Esophagus squamous epithelium (tissue), 5 donors: ENCODE results near the gene C11orf16. TPM values are rescaled to one million over a fixed set of nuclear protein-coding genes. Genes with fewer than 3 reads are reported as not detected.
A peak's percentile ranks its signal among the peaks of the same experiment; 100 is the strongest.

Experiments used
- DNase-seq: peaks from one replicate; lab custom pipeline; 2025; lab: John Stamatoyannopoulos, UW
- H3K27ac ChIP-seq, 4 donors: fragments of 200-600 bp; sonication (generic); one replicate each; pipeline ENCODE4 v1.5.1; 2016 to 2019; ENCODE audit warnings: mild to moderate bottlenecking in 1 of 4
- H3K27me3 ChIP-seq, 4 donors: fragments of 200-600 bp; sonication (generic); 1 replicate in 3 of 4; 2 replicates in 1 of 4; pipeline versions ENCODE4 v1.5.1 to v1.6.0; 2017 to 2021; ENCODE audit warnings: antibody characterized with exemption in 1 of 4
- H3K36me3 ChIP-seq, 3 donors: fragments of 200-600 bp; sonication (generic); one replicate each; pipeline ENCODE4 v1.5.1; 2016 to 2019
- H3K4me1 ChIP-seq, 3 donors: fragments of 200-600 bp; sonication (generic); one replicate each; pipeline ENCODE4 v1.5.1; 2017 to 2019
- H3K4me3 ChIP-seq, 4 donors: fragments of 200-600 bp; sonication (generic); 1 replicate in 3 of 4; 2 replicates in 1 of 4; pipeline ENCODE4 v1.5.1; 2016 to 2019; ENCODE audit warnings: mild to moderate bottlenecking in 2 of 4, moderate library complexity in 1 of 4
- H3K9me3 ChIP-seq, 3 donors: fragments of 200-600 bp; sonication (generic); one replicate each; pipeline ENCODE4 v1.5.1; 2016 to 2019
- CTCF ChIP-seq, 6 experiments: fragments of 450-650 bp in 4 of 6; fragments of 200-600 bp in 2 of 6; sonication (generic) in 2 of 6; IDR thresholded peaks; one replicate each; pipeline ENCODE4 v1.5.1; 2016 to 2019; ENCODE audit warnings: antibody characterized with exemption in 6 of 6, mild to moderate bottlenecking in 4 of 6, moderate library complexity in 4 of 6
- POLR2A ChIP-seq, 4 donors: fragments of 450-650 bp; IDR thresholded peaks; one replicate each; pipeline ENCODE4 v1.6.1; 2017; ENCODE audit warnings: antibody characterized with exemption in 4 of 4, mild to moderate bottlenecking in 4 of 4, moderate library complexity in 3 of 4
- WGBS, 2 donors: methylation state at CpG; one replicate each; pipeline ENCODE4 v1.1.5; 2018; 5-methylcytosine and 5-hydroxymethylcytosine counted together
- intact Hi-C: fragments of 100-400 bp; cut with DNase I; formaldehyde crosslinking; loops from one replicate; pipeline ENCODE4 v1.15.0; 2022
- total RNA-seq, 4 donors: library from RNA; depleted of rRNA; stranded (reverse); fragments of >200 nt; gene quantifications; one replicate each; pipeline ENCODE4 v1.1.0, GENCODE V29; 2016
- donor health status: DM: yes; HTN: yes; CAD: no.

Gene C11orf16
- total RNA-seq, 4 donors from 2014 or later: not detected

GRCh38 chr11:8922691-8923090, 10.1 kb downstream of the C11orf16 start:
- 91 to 93% methylated on average over 5 of the region's 5 CpGs for WGBS, 2 donors
- H3K9me3 ChIP-seq: no peaks in the 10 kb centered on the region
- H3K27ac ChIP-seq: no peak overlapping the region
- H3K4me1 ChIP-seq: peaks cover 0 to 14% (median 0%) of the 10 kb centered on the region in 3 donors
- peaks cover 0 to 75% (median 24%) of the 10 kb centered on the region in 3 donors for H3K36me3 ChIP-seq
- TF ChIP-seq POLR2A (IDR thresholded peaks at IDR 0.05): no peak
- no peak for TF ChIP-seq CTCF (IDR thresholded peaks at IDR 0.05)
- intact Hi-C loops: no loop called here
- no peak for DNase-seq
- H3K4me3 ChIP-seq: no peak overlapping the region
- H3K27me3 ChIP-seq: no peaks in the 10 kb centered on the region

GRCh38 chr11:8917157-8917825, 15.5 kb downstream of the C11orf16 start:
- intact Hi-C loops: loop anchor here (5.0 kb wide), 1 partner anchor 40 kb away; no protein-coding TSS in a partner anchor
- H3K36me3 ChIP-seq: peaks cover 0 to 66% (median 29%) of the 10 kb centered on the region in 3 donors
- no peaks in the 10 kb centered on the region for H3K9me3 ChIP-seq
- peaks cover 0 to 53% (median 27%) of the 10 kb centered on the region in 3 donors for H3K4me1 ChIP-seq
- H3K4me3 ChIP-seq: no peak overlapping the region
- H3K27ac ChIP-seq: peak overlapping the region in 3 of 4 donors; percentile 45 to 61 (median 46)
- H3K27me3 ChIP-seq: no peaks in the 10 kb centered on the region
- no peak for DNase-seq
- TF ChIP-seq CTCF (IDR thresholded peaks at IDR 0.05) (no peak), POLR2A (IDR thresholded peaks at IDR 0.05) (no peak)
- 53 to 67% methylated on average over 5 of the region's 5 CpGs for WGBS, 2 donors

- no peaks in the 10 kb centered on the region for H3K27me3 ChIP-seq
- intact Hi-C loops: loop anchor here (5.0 kb wide), 1 partner anchor 43 kb away; no protein-coding TSS in a partner anchor
- TF ChIP-seq POLR2A (IDR thresholded peaks at IDR 0.05) (no peak), CTCF (IDR thresholded peaks at IDR 0.05) (no peak)
- no peaks in the 10 kb centered on the region for H3K9me3 ChIP-seq
- DNase-seq: no peak
- 48 to 74% methylated on average over 4 of the region's 4 CpGs for WGBS, 2 donors
- H3K27ac ChIP-seq: peak overlapping the region in 3 of 4 donors; percentile 46 to 85 (median 73)
- peak overlapping the region in 2 of 4 donors; percentile 21 to 52 for H3K4me3 ChIP-seq
- H3K36me3 ChIP-seq: peaks cover 0 to 40% (median 18%) of the 10 kb centered on the region in 3 donors
- peaks cover 0 to 67% (median 34%) of the 10 kb centered on the region in 3 donors for H3K4me1 ChIP-seq
Observed at GRCh38 chr11:8914661-8915018, 18.1 kb downstream of the C11orf16 start.

- WGBS, 2 donors: 11 to 18% methylated on average over 9 of the region's 9 CpGs
- TF ChIP-seq POLR2A (IDR thresholded peaks at IDR 0.05) (no peak), CTCF (IDR thresholded peaks at IDR 0.05) (peak; percentile 41 to 61 (median 51))
- H3K36me3 ChIP-seq: peaks cover 0 to 34% (median 17%) of the 10 kb centered on the region in 3 donors
- no peak for DNase-seq
- intact Hi-C loops: no loop called here
- H3K27me3 ChIP-seq: no peaks in the 10 kb centered on the region
- no peaks in the 10 kb centered on the region for H3K9me3 ChIP-seq
- peak overlapping the region in 2 of 4 donors; percentile 21 to 52 for H3K4me3 ChIP-seq
- H3K27ac ChIP-seq: peak overlapping the region in 3 of 4 donors; percentile 46 to 85 (median 73)
- H3K4me1 ChIP-seq: peaks cover 0 to 71% (median 34%) of the 10 kb centered on the region in 3 donors
Observed at GRCh38 chr11:8913961-8914660, 18.6 kb downstream of the C11orf16 start.
